ENCODE results near the gene E2F2.

GRCh38 chr1:23485002-23485332 is 46.1 kb downstream of the E2F2 start:
- TF ChIP-seq CTCF (IDR thresholded peaks at IDR 0.05 in 8 of 11, conservative IDR thresholded peaks at IDR 0.05 in 3 of 11) (no peak), POLR2A (IDR thresholded peaks at IDR 0.05) (no peak)

Data from spleen (tissue), 7 donors.